OCI-LY7 (cell line): ENCODE measurements around the gene LOXHD1. TPM values are rescaled to one million over a fixed set of nuclear protein-coding genes. Genes with fewer than 3 reads are reported as not detected.

Source experiments
- BruUV-seq: library from RNA; stranded (reverse); fragments of 400-500 nt; replicated peaks from 2 replicates; lab custom pipeline; 2021; lab: Mats Ljungman, UMichigan
- CTCF ChIA-PET: fragments of 300-600 bp; sonication (Branson Sonifier 250); formaldehyde crosslinking; loops from one replicate; lab custom pipeline; 2022; ENCODE audit warnings: antibody characterized with exemption; ENCODE audit not compliant: unreplicated experiment; lab: Charles Lee
- POLR2A ChIA-PET: fragments of 300-600 bp; sonication (Branson Sonifier 250); formaldehyde crosslinking; loops from one replicate; lab custom pipeline; 2022; ENCODE audit warnings: antibody characterized with exemption; lab: Charles Lee
- DNase-seq: peaks from one replicate; pipeline ENCODE4 v3.0.0-alpha.2; 2015; ENCODE audit warnings: low spot score
- H2AFZ ChIP-seq: fragments of 200-600 bp; sonication (generic), shearing (Covaris generic); 2 replicates; pipeline ENCODE4 v1.6.1; 2014; ENCODE audit warnings: mild to moderate bottlenecking, antibody characterized with exemption, low read length, moderate library complexity
- H3K27ac ChIP-seq: fragments of 200-600 bp; sonication (generic); 2 replicates; pipeline ENCODE4 v1.5.1; 2014; ENCODE audit warnings: mixed run types, low read depth, mild to moderate bottlenecking, moderate library complexity, low read length, inconsistent platforms; ENCODE audit not compliant: poor library complexity, severe bottlenecking
- H3K36me3 ChIP-seq: fragments of 200-600 bp; sonication (generic); 2 replicates; pipeline ENCODE4 v1.6.1; 2014; ENCODE audit warnings: mild to moderate bottlenecking, antibody characterized with exemption, low read length, moderate library complexity, mixed read lengths; ENCODE audit not compliant: insufficient read depth
- H3K4me1 ChIP-seq: fragments of 200-600 bp; sonication (generic); 2 replicates; pipeline ENCODE4 v1.5.1; 2014; ENCODE audit warnings: mild to moderate bottlenecking, low read length; ENCODE audit not compliant: insufficient read depth, poor library complexity, severe bottlenecking
- H3K4me2 ChIP-seq: fragments of 200-600 bp; sonication (generic); 2 replicates; pipeline ENCODE4 v1.6.1; 2014; ENCODE audit warnings: mild to moderate bottlenecking, low read length
- H3K4me3 ChIP-seq: fragments of 200-600 bp; sonication (generic); 2 replicates; pipeline ENCODE4 v1.5.1; 2014; ENCODE audit warnings: mild to moderate bottlenecking, low read depth, low read length; ENCODE audit not compliant: poor library complexity, severe bottlenecking
- H3K79me2 ChIP-seq: fragments of 200-600 bp; sonication (generic); 2 replicates; pipeline ENCODE4 v1.6.1; 2016; ENCODE audit warnings: low read depth, mild to moderate bottlenecking, low read length, moderate library complexity, mixed read lengths; ENCODE audit not compliant: insufficient read depth
- H3K9me2 ChIP-seq: fragments of 200-600 bp; sonication (generic); 2 replicates; pipeline ENCODE4 v1.6.1; 2016; ENCODE audit warnings: mild to moderate bottlenecking, low read length, mixed read lengths; ENCODE audit not compliant: insufficient read depth
- H3K9me3 ChIP-seq: fragments of 200-600 bp; sonication (generic); 2 replicates; pipeline ENCODE4 v1.6.1; 2014; ENCODE audit warnings: mild to moderate bottlenecking, mixed run types, low read length, mixed read lengths
- H4K20me1 ChIP-seq: fragments of 200-600 bp; sonication (generic); 2 replicates; pipeline ENCODE4 v1.6.1; 2014; ENCODE audit warnings: mild to moderate bottlenecking, antibody characterized with exemption, low read length, moderate library complexity, mixed read lengths; ENCODE audit not compliant: insufficient read depth
- CTCF ChIP-seq: fragments of 200-600 bp; sonication (generic); conservative IDR thresholded peaks from 2 replicates; pipeline ENCODE4 v1.5.1; 2014; ENCODE audit warnings: mild to moderate bottlenecking, antibody characterized with exemption, low read length, moderate library complexity, mixed read lengths
- EZH2phosphoT487 ChIP-seq: fragments of 200-600 bp; sonication (generic); IDR thresholded peaks from 2 replicates; pipeline ENCODE4 v1.6.1; 2018; ENCODE audit warnings: low read depth, borderline replicate concordance, mild to moderate bottlenecking, mixed run types, antibody characterized with exemption, low read length, moderate library complexity, mixed read lengths
- intact Hi-C: fragments of 100-400 bp; cut with micrococcal nuclease; formaldehyde crosslinking; loops from one replicate; pipeline ENCODE4 v1.10.0; 2022; ENCODE audit not compliant: unreplicated experiment
- total RNA-seq, 2 experiments: library from RNA; depleted of rRNA in 1 of 2; stranded (reverse); fragments of >200 nt in 1 of 2; shearing (Covaris generic) in 1 of 2; gene quantifications; 2 replicates each; pipeline ENCODE4 v1.2.3, GENCODE V29; 2014 to 2022

The LOXHD1 gene
- total RNA-seq, 2 experiments from 2014 or later: not detected

DNA sequence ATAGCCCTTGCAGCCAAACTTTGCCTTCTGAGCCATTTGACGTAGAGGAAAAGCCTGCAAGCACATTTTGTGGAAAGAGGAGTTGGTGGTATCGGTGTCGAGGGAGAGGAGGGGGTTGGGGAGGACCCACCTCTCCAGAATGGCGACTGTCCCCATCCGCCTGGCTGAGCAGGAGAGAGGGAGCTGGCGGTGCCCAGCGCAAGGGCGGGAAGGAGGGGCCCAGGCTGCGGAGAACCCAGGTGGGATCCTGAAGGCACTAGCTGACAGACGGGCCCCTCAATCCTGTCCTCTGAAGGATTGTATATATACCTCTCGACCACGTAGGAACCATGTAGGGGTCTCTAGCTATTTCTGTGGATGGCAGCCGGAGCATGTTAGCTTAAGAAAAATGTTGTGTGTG is 200.3 kb downstream of the LOXHD1 start:
- H3K79me2 ChIP-seq: no peaks in the 10 kb centered on the region
- no peak overlapping the region for H3K4me2 ChIP-seq
- DNase-seq: no peak
- no peak for TF ChIP-seq CTCF
- TF ChIP-seq EZH2phosphoT487: no peak
- no peaks in the 10 kb centered on the region for H3K4me1 ChIP-seq
- H4K20me1 ChIP-seq: no peaks in the 10 kb centered on the region
- CTCF ChIA-PET: no interaction called here
- no peaks in the 10 kb centered on the region for H3K36me3 ChIP-seq
- intact Hi-C loops: no loop called here
- H3K9me2 ChIP-seq: no peaks in the 10 kb centered on the region
- no peak overlapping the region for H2AFZ ChIP-seq
- POLR2A ChIA-PET: interaction anchor here (0.7 kb wide), 1 partner anchor 463 kb away, joined by 3 read pairs; no protein-coding TSS in a partner anchor
- no peaks in the 10 kb centered on the region for H3K9me3 ChIP-seq
- no TSS peak for BruUV-seq
- H3K4me3 ChIP-seq: no peak overlapping the region
- no peak overlapping the region for H3K27ac ChIP-seq

DNA sequence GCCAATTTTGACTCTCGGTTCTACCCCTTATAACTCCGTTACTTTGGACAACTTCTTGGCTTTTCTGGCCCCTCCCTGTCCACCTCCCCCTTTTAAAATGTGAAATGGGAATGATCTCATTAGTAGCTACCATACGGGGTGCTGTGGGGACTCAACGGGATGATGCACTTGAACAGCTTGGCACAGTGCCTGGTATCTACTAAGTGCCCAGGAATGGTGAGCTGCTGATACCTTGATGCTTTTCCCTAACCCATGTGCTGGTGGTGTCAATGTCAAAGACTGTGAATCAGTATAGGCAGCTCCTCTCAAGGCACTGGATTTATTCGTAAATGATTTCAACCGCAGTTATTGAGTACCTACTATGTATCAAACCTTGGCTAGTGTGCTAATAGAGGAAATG is 204.2 kb downstream of the LOXHD1 start:
- TF ChIP-seq CTCF (no peak), EZH2phosphoT487 (no peak)
- Histone ChIP-seq H3K4me1 (no peaks in the 10 kb centered on the region), H3K79me2 (no peaks in the 10 kb centered on the region), H3K9me2 (no peaks in the 10 kb centered on the region), H2AFZ (no peak overlapping the region), H3K4me3 (no peak overlapping the region), H3K9me3 (no peaks in the 10 kb centered on the region), H3K27ac (no peak overlapping the region), H4K20me1 (no peaks in the 10 kb centered on the region), H3K36me3 (no peaks in the 10 kb centered on the region), H3K4me2 (no peak overlapping the region)
- ChIA-PET CTCF (no interaction called here), POLR2A (no interaction called here)
- intact Hi-C loops: no loop called here
- BruUV-seq: no TSS peak
- no peak for DNase-seq

- BruUV-seq: no TSS peak
- intact Hi-C loops: no loop called here
- H3K9me2 ChIP-seq: no peaks in the 10 kb centered on the region
- H3K4me3 ChIP-seq: no peak overlapping the region
- no peaks in the 10 kb centered on the region for H3K9me3 ChIP-seq
- no peak for TF ChIP-seq CTCF
- TF ChIP-seq EZH2phosphoT487: no peak
- no peaks in the 10 kb centered on the region for H3K36me3 ChIP-seq
- H4K20me1 ChIP-seq: no peaks in the 10 kb centered on the region
- no peak overlapping the region for H3K4me2 ChIP-seq
- H3K4me1 ChIP-seq: no peaks in the 10 kb centered on the region
- CTCF ChIA-PET: no interaction called here
- no peak for DNase-seq
- no peak overlapping the region for H3K27ac ChIP-seq
- H2AFZ ChIP-seq: no peak overlapping the region
- POLR2A ChIA-PET: no interaction called here
- H3K79me2 ChIP-seq: no peaks in the 10 kb centered on the region
Measured at GRCh38 chr18:46449499-46449898, 207.5 kb downstream of the LOXHD1 start.
